SK-N-SH (cell line): ENCODE measurements around the gene STC2. TPM values are rescaled to one million over a fixed set of nuclear protein-coding genes. Genes with fewer than 3 reads are reported as not detected.

Experiments
- CTCF ChIA-PET: fragments of 300-600, 350-600 bp; formaldehyde crosslinking; extraction: SDS; loops from one replicate; lab custom pipeline; 2021; lab: Yijun Ruan, JAX
- POLR2A ChIA-PET: fragments of 350-600 bp; sonication (Branson Sonifier 250); formaldehyde crosslinking; extraction: SDS; loops from one replicate; lab custom pipeline; 2020; ENCODE audit warnings: antibody characterized with exemption, inconsistent platforms; lab: Yijun Ruan, JAX
- DNase-seq: peaks from one replicate; pipeline ENCODE4 v3.0.0; 2012
- H2AFZ ChIP-seq: fragments of 200-600 bp; sonication (generic); 2 replicates; pipeline ENCODE4 v1.8.1; 2016; ENCODE audit warnings: antibody characterized with exemption, mild to moderate bottlenecking, low read depth
- H3F3A ChIP-seq: fragments of 200-600 bp; sonication (generic); replicated peaks from 2 replicates; pipeline ENCODE3; 2016; ENCODE audit warnings: antibody characterized with exemption, mild to moderate bottlenecking; ENCODE audit not compliant: insufficient read depth
- H3K27ac ChIP-seq, 2 experiments: fragments of 200-500 bp in 1 of 2; fragments of 200-600 bp in 1 of 2; sonication (Bioruptor generic) in 1 of 2; sonication (generic), shearing (Covaris generic) in 1 of 2; 2 replicates each; pipeline versions ENCODE4 v1.5.1 to v1.6.1; 2014 to 2016; ENCODE audit warnings: low read depth in 2 of 2, inconsistent platforms in 1 of 2, low read length in 1 of 2, mild to moderate bottlenecking in 1 of 2, mixed read lengths in 1 of 2
- H3K27me3 ChIP-seq: fragments of 200-600 bp; sonication (generic), shearing (Covaris generic); 2 replicates; pipeline ENCODE4 v1.6.1; 2016; ENCODE audit warnings: mixed run types; ENCODE audit not compliant: insufficient read depth
- H3K36me3 ChIP-seq, 2 experiments: fragments of 200-500 bp in 1 of 2; fragments of 200-600 bp in 1 of 2; sonication (Bioruptor generic) in 1 of 2; sonication (generic) in 1 of 2; replicated peaks in 1 of 2; 2 replicates each; pipeline versions ENCODE3 to v1.5.1; 2014 to 2016; ENCODE audit warnings: low read length in 1 of 2, mild to moderate bottlenecking in 1 of 2; ENCODE audit not compliant: insufficient read depth in 2 of 2, control insufficient read depth in 1 of 2
- H3K4me1 ChIP-seq, 2 experiments: fragments of 200-500 bp in 1 of 2; fragments of 200-600 bp in 1 of 2; sonication (Bioruptor generic) in 1 of 2; sonication (generic), shearing (Covaris generic) in 1 of 2; 2 replicates each; pipeline versions ENCODE4 v1.5.1 to v1.6.1; 2014 to 2016; ENCODE audit warnings: low read depth in 1 of 2, low read length in 1 of 2, mixed run types in 1 of 2; ENCODE audit not compliant: insufficient read depth in 2 of 2, control insufficient read depth in 1 of 2
- H3K4me2 ChIP-seq: fragments of 200-600 bp; sonication (generic), shearing (Covaris generic); 2 replicates; pipeline ENCODE4 v1.6.1; 2017; ENCODE audit warnings: mixed run types
- H3K4me3 ChIP-seq, 2 experiments: fragments of 200-500 bp in 1 of 2; fragments of 200-600 bp in 1 of 2; sonication (Bioruptor generic) in 1 of 2; sonication (generic), shearing (Covaris generic) in 1 of 2; 2 replicates each; pipeline versions ENCODE4 v1.5.1 to v1.8.1; 2014 to 2016; ENCODE audit warnings: low read depth in 2 of 2, inconsistent platforms in 1 of 2, low read length in 1 of 2, mild to moderate bottlenecking in 1 of 2, mixed read lengths in 1 of 2, moderate library complexity in 1 of 2
- H3K79me2 ChIP-seq: fragments of 200-600 bp; sonication (generic); 2 replicates; pipeline ENCODE4 v1.8.1; 2017; ENCODE audit warnings: mild to moderate bottlenecking; ENCODE audit not compliant: insufficient read depth
- H3K9ac ChIP-seq: fragments of 200-600 bp; sonication (generic); 2 replicates; pipeline ENCODE4 v1.6.1; 2017; ENCODE audit warnings: mixed run types
- H3K9me2 ChIP-seq: fragments of 200-600 bp; sonication (generic); 2 replicates; pipeline ENCODE4 v1.6.1; 2017; ENCODE audit warnings: mixed run types
- H3K9me3 ChIP-seq: fragments of 200-600 bp; sonication (generic); 2 replicates; pipeline ENCODE4 v1.6.1; 2017; ENCODE audit warnings: mixed run types, mild to moderate bottlenecking, moderate library complexity
- H4K20me1 ChIP-seq: fragments of 200-600 bp; sonication (generic); 2 replicates; pipeline ENCODE4 v1.6.1; 2017; ENCODE audit warnings: mild to moderate bottlenecking, mixed run types; ENCODE audit not compliant: insufficient read depth
- CHD2 ChIP-seq: fragments of 150-350 bp; IDR thresholded peaks from 2 replicates; pipeline ENCODE4 v1.6.1; 2018; ENCODE audit warnings: low read length; ENCODE audit not compliant: partially characterized antibody
- ELF1 ChIP-seq: IDR thresholded peaks from 2 replicates; pipeline ENCODE4 v1.4.0; 2012
- EP300 ChIP-seq, 2 experiments: IDR thresholded peaks; 2 replicates each; pipeline versions ENCODE4 v1.4.0 to v1.6.1; 2012; ENCODE audit warnings: borderline replicate concordance in 1 of 2, low read depth in 1 of 2, low read length in 1 of 2
- EZH2phosphoT487 ChIP-seq: fragments of 200-600 bp; sonication (generic); IDR thresholded peaks from 2 replicates; pipeline ENCODE4 v1.6.1; 2017; ENCODE audit warnings: low read depth, mixed run types, mild to moderate bottlenecking, antibody characterized with exemption, moderate library complexity, borderline replicate concordance
- FOXM1 ChIP-seq: IDR thresholded peaks from 2 replicates; pipeline ENCODE4 v1.4.0; 2012; ENCODE audit warnings: low read depth, mild to moderate bottlenecking
- MEF2A ChIP-seq: IDR thresholded peaks from 2 replicates; pipeline ENCODE4 v1.4.0; 2012; ENCODE audit warnings: low read depth, borderline replicate concordance
- MXI1 ChIP-seq: IDR thresholded peaks from 2 replicates; pipeline ENCODE4 v1.6.1; 2012; ENCODE audit warnings: mild to moderate bottlenecking, low read depth, low read length, improper control_type of control experiment
- NFIC ChIP-seq: IDR thresholded peaks from 2 replicates; pipeline ENCODE4 v1.4.0; 2012; ENCODE audit warnings: borderline replicate concordance
- NRF1 ChIP-seq: IDR thresholded peaks from 2 replicates; pipeline ENCODE4 v1.6.1; 2012; ENCODE audit warnings: low read depth, mild to moderate bottlenecking, low read length
- POLR2AphosphoS5 ChIP-seq: IDR thresholded peaks from 2 replicates; pipeline ENCODE4 v1.6.1; 2012; ENCODE audit warnings: low read depth, low read length
- RAD21 ChIP-seq: IDR thresholded peaks from 2 replicates; pipeline ENCODE4 v1.6.1; 2012; ENCODE audit warnings: mild to moderate bottlenecking, low read length
- RCOR1 ChIP-seq: fragments of 150-350 bp; IDR thresholded peaks from 2 replicates; pipeline ENCODE4 v1.6.1; 2017; ENCODE audit warnings: antibody characterized with exemption, low read length
- RFX5 ChIP-seq: IDR thresholded peaks from 2 replicates; pipeline ENCODE4 v1.6.1; 2012; ENCODE audit warnings: mild to moderate bottlenecking, improper control_type of control experiment, low read length
- RXRA ChIP-seq: IDR thresholded peaks from 2 replicates; pipeline ENCODE4 v1.4.0; 2012; ENCODE audit warnings: low read depth, mild to moderate bottlenecking, borderline replicate concordance
- SMC3 ChIP-seq: IDR thresholded peaks from 2 replicates; pipeline ENCODE4 v1.6.1; 2012; ENCODE audit warnings: low read depth, low read length, improper control_type of control experiment
- TCF12 ChIP-seq: IDR thresholded peaks from 2 replicates; pipeline ENCODE4 v1.4.0; 2012
- YY1 ChIP-seq: IDR thresholded peaks from 2 replicates; pipeline ENCODE4 v1.4.0; 2012; ENCODE audit warnings: low read depth, mild to moderate bottlenecking
- WGBS: methylation state at CpG from one replicate; pipeline ENCODE4 v1.1.6; 2017; ENCODE audit warnings: low lambda C conversion rate; 5-methylcytosine and 5-hydroxymethylcytosine counted together
- polyA plus RNA-seq, 3 experiments: library from polyadenylated mRNA; depleted of rRNA; stranded (reverse); fragments of >200 nt; gene quantifications; 2 replicates each; pipeline ENCODE4 v1.2.3, GENCODE V29; 2012
- TF ChIP-seq, protein P1 (sequence below): fragments of 150-350 bp; IDR thresholded peaks from 2 replicates; pipeline ENCODE4 v1.6.1; 2016; ENCODE audit warnings: mild to moderate bottlenecking, low read depth, low read length
- TF ChIP-seq, protein P2 (sequence below): IDR thresholded peaks from 2 replicates; pipeline ENCODE4 v1.6.1; 2012; ENCODE audit warnings: mild to moderate bottlenecking, low read depth, low read length, moderate library complexity
- TF ChIP-seq, protein P3 (sequence below): IDR thresholded peaks from 2 replicates; pipeline ENCODE4 v1.4.0; 2012; ENCODE audit warnings: low read depth
- TF ChIP-seq, protein P4 (sequence below): fragments of 200-600 bp; sonication (generic); IDR thresholded peaks from 2 replicates; pipeline ENCODE4 v1.6.1; 2017; ENCODE audit warnings: antibody characterized with exemption, mild to moderate bottlenecking, moderate library complexity

Gene STC2
- polyA plus RNA-seq, 1 of the 3 experiments (the other 2 are of a cell fraction) = 5.9 TPM

DNA sequence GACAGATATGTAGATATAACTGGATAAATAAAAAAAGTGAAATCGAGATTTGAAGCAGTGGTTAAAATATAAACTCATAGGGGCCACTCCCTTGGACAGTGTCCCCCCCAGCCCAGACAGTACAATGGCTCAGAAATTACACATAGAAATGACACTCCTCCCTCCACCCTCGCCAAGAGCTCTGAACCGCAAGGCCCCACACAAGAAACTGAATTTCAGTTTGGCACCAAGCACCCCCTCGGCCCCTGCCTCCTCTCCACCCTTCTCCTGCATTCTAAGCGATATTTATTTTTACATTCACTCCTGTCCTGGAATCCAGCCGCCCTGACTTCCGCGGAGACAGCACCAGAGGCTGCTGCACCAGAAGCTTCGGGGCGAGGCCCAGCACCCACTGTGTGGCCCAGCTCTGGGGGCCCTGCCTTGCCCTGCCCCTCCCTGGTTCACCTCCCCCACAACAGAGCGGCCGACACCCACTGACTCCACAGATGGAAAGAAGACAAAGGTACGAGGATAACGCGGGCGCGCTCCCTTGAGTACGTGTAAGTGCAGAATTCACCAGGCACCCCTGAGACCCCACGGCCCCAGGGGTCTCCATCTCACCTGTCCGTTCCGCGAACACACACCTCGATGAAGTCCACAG, 11.0 kb downstream of the STC2 start:
- 89% methylated on average over 23 of the region's 23 CpGs for WGBS
- H3K9me3 ChIP-seq = no peaks in the 10 kb centered on the region
- no peak overlapping the region for H3K9ac ChIP-seq
- no peaks in the 10 kb centered on the region for H3K36me3 ChIP-seq
- no peak overlapping the region for H3K27ac ChIP-seq
- no peak overlapping the region for H3K4me2 ChIP-seq
- H3F3A ChIP-seq = peaks cover 20% of the 10 kb centered on the region
- H3K27me3 ChIP-seq = no peaks in the 10 kb centered on the region
- ChIA-PET CTCF (interaction anchor here (2.3 to 10.2 kb wide), 4 partner anchors 12 to 23 kb away, joined by 12 to 105 read pairs (median 48); partner anchors contain the start of gene STC2), POLR2A (interaction anchor here (4.1 kb wide), 1 partner anchor 11 kb away, joined by 40 read pairs; the partner anchor contains the start of gene STC2)
- no peaks in the 10 kb centered on the region for H3K9me2 ChIP-seq
- H4K20me1 ChIP-seq = no peaks in the 10 kb centered on the region
- no peak overlapping the region for H3K4me3 ChIP-seq
- TF ChIP-seq, protein P1, sequence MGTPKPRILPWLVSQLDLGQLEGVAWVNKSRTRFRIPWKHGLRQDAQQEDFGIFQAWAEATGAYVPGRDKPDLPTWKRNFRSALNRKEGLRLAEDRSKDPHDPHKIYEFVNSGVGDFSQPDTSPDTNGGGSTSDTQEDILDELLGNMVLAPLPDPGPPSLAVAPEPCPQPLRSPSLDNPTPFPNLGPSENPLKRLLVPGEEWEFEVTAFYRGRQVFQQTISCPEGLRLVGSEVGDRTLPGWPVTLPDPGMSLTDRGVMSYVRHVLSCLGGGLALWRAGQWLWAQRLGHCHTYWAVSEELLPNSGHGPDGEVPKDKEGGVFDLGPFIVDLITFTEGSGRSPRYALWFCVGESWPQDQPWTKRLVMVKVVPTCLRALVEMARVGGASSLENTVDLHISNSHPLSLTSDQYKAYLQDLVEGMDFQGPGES = no peak
- TF ChIP-seq YY1 (no peak), EZH2phosphoT487 (no peak), RXRA (no peak), POLR2AphosphoS5 (no peak), SMC3 (no peak), MEF2A (no peak), RAD21 (no peak), FOXM1 (no peak), EP300 (IDR thresholded peaks at IDR 0.05; ENCODE audit: borderline replicate concordance in 1 of 2, low read depth in 1 of 2, low read length in 1 of 2) (no peak), TCF12 (no peak)
- DNase-seq = no peak
- H3K79me2 ChIP-seq = no peaks in the 10 kb centered on the region
- H2AFZ ChIP-seq = no peak overlapping the region
- peaks cover 7 to 29% of the 10 kb centered on the region in 2 experiments; a peak in 3 of 4 replicates for H3K4me1 ChIP-seq

DNA sequence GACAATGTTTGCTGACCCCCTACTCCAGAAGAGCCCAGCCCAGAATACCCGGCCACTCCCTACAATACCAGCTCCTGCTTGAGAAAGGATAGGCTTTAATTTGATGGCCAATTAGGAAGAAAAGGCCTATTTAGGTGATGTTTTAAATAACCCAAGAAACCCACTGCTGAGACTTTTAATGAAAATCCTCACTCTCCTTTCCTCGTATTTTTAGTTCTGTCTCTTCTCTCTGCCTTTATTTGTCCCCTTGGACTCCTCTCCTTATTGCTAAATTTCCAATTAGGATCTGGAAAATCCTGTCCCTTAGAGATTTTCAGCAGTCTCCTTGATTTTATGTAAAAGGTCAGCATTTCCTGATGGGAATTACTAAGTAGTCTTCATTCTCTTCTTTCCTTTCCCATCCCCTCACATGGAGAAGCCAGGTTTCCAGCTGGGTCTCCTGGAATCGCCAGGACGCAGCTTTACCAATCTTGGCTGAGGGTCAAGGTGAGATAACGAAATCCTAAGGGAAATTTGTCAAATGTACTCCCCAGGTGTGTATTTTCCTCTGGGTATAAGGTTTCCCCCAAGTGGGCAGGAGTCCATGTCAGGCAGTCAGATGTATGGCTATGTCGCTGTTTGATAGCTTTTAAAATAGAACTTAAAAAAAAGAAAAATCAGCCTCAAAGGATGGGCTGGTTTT, 11.7 kb downstream of the STC2 start:
- H3K27me3 ChIP-seq = no peaks in the 10 kb centered on the region
- WGBS = 75% methylated on average over 6 of the region's 6 CpGs
- ChIA-PET POLR2A (interaction anchor here (1.1 to 4.1 kb wide), 5 partner anchors 8 to 22 kb away, joined by 3 to 40 read pairs (median 6); partner anchors contain the start of gene STC2), CTCF (interaction anchor here (0.6 to 10.2 kb wide), 7 partner anchors 10 to 177 kb away, joined by 3 to 105 read pairs (median 4); partner anchors contain the start of gene STC2)
- no peaks in the 10 kb centered on the region for H3K9me2 ChIP-seq
- no peaks in the 10 kb centered on the region for H3K9me3 ChIP-seq
- no peak for DNase-seq
- H4K20me1 ChIP-seq = no peaks in the 10 kb centered on the region
- peak overlapping the region; percentile 24; the same call in 1 of the 2 replicates for H3K4me2 ChIP-seq
- peaks cover 18% of the 10 kb centered on the region for H3F3A ChIP-seq
- H2AFZ ChIP-seq = no peak overlapping the region
- H3K27ac ChIP-seq = peak overlapping the region; percentile 10 to 80; a peak in 2 of 4 replicates
- peaks cover 7 to 29% of the 10 kb centered on the region in 2 experiments; a peak in 3 of 4 replicates for H3K4me1 ChIP-seq
- H3K36me3 ChIP-seq = no peaks in the 10 kb centered on the region
- H3K4me3 ChIP-seq = no peak overlapping the region
- no peaks in the 10 kb centered on the region for H3K79me2 ChIP-seq
- H3K9ac ChIP-seq = no peak overlapping the region
- TF ChIP-seq NFIC (no peak), POLR2AphosphoS5 (no peak), NRF1 (no peak), RCOR1 (no peak), ELF1 (no peak), YY1 (no peak), RFX5 (no peak), CHD2 (no peak), MXI1 (no peak)
- TF ChIP-seq, protein P2, sequence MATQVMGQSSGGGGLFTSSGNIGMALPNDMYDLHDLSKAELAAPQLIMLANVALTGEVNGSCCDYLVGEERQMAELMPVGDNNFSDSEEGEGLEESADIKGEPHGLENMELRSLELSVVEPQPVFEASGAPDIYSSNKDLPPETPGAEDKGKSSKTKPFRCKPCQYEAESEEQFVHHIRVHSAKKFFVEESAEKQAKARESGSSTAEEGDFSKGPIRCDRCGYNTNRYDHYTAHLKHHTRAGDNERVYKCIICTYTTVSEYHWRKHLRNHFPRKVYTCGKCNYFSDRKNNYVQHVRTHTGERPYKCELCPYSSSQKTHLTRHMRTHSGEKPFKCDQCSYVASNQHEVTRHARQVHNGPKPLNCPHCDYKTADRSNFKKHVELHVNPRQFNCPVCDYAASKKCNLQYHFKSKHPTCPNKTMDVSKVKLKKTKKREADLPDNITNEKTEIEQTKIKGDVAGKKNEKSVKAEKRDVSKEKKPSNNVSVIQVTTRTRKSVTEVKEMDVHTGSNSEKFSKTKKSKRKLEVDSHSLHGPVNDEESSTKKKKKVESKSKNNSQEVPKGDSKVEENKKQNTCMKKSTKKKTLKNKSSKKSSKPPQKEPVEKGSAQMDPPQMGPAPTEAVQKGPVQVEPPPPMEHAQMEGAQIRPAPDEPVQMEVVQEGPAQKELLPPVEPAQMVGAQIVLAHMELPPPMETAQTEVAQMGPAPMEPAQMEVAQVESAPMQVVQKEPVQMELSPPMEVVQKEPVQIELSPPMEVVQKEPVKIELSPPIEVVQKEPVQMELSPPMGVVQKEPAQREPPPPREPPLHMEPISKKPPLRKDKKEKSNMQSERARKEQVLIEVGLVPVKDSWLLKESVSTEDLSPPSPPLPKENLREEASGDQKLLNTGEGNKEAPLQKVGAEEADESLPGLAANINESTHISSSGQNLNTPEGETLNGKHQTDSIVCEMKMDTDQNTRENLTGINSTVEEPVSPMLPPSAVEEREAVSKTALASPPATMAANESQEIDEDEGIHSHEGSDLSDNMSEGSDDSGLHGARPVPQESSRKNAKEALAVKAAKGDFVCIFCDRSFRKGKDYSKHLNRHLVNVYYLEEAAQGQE = no peak
- TF ChIP-seq, protein P3, sequence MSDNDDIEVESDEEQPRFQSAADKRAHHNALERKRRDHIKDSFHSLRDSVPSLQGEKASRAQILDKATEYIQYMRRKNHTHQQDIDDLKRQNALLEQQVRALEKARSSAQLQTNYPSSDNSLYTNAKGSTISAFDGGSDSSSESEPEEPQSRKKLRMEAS = no peak
- TF ChIP-seq, protein P4, sequence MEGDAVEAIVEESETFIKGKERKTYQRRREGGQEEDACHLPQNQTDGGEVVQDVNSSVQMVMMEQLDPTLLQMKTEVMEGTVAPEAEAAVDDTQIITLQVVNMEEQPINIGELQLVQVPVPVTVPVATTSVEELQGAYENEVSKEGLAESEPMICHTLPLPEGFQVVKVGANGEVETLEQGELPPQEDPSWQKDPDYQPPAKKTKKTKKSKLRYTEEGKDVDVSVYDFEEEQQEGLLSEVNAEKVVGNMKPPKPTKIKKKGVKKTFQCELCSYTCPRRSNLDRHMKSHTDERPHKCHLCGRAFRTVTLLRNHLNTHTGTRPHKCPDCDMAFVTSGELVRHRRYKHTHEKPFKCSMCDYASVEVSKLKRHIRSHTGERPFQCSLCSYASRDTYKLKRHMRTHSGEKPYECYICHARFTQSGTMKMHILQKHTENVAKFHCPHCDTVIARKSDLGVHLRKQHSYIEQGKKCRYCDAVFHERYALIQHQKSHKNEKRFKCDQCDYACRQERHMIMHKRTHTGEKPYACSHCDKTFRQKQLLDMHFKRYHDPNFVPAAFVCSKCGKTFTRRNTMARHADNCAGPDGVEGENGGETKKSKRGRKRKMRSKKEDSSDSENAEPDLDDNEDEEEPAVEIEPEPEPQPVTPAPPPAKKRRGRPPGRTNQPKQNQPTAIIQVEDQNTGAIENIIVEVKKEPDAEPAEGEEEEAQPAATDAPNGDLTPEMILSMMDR = no peak
